ENCODE measurements around the gene SDK1.

The SDK1 gene

DNA sequence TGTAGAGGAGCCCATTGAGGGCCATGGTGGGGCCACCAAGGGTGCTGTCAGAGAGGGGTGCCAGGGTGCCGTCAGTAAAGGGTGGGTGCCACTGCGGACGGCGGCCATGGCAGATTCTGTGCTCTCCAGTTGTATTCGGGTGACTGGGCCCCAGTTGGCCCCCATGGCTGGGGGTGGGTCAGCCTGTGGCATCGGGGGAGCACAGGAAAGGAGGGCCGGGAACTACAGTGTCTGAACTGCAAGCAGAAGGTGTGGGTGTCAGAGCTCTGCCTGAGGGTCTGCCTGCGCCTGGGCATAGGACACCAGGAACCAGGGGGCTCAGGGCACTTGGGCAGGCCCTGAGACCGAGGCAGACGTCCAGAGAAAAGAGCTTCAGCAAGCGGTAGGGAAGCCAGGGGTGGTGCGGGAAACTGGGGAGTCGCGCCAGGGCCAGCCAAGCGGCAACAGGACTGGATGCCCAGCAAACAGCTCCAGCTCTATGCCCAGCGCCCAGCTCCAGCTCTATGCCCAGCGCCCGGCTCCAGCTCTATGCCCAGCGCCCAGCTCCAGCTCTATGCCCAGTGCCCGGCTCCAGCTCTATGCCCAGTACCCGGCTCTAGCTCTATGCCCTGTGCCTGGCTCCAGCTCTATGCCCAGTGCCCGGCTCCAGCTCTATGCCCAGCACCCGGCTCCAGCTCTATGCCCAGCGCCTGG lies 878.8 kb downstream of the SDK1 start:
- DNase-seq (ENCODE audit: low spot score), result no peak

DNA sequence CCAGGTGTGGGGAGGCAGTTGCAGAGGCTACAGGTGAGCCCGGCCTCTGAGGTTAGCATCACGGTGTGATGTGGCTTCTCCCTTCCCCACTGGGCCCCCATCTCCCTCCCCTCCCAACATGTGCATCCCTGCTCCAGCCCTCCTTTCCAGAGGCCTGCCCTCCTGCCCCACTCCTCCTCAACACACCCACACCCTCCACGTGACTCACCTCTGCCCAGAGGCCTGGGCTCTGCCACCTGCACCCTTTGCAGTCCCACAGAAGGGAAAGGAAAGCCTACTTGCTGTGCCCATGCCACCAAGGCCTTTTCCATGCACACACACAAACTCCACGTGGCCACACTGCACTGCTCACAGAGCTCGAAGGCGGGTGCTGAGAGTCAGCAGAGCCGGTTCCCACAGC lies 880.4 kb downstream of the SDK1 start:
- DNase-seq (ENCODE audit: low spot score), result no peak

DNA sequence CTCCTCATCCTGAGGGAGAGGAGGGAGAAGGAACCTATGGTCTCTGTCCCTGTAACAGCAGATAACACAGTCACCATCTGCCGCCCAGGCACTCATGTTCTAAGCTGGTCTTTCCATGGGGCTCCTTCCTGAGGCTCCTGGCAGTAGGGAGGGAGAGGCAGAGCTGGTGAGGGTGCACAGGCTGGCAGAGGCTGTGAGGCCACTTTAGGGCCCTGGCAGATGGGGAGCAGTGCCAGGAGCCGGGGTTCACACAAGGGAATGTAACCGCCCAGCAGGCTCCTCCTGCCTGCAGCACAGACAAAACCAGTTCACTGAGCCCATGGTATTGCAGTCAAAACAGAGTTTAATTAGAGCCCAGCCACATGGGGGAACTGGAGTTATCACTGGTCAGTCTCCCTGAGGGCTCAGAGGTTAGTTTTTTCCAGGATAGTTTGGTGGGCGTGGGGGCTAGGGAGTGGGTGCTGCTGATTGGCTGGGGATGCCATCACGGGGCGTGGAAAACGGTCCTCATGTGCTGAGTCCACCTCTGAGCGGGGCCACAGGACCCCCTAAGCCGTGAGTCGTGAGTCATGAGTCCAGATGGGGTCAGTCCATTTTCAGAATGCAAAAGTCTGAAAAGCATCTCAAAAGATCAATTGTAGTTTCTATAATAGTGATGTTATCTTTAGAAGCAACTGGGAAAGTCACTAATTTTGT lies 881.7 kb downstream of the SDK1 start:
- DNase-seq (ENCODE audit: low spot score), result no peak

DNA sequence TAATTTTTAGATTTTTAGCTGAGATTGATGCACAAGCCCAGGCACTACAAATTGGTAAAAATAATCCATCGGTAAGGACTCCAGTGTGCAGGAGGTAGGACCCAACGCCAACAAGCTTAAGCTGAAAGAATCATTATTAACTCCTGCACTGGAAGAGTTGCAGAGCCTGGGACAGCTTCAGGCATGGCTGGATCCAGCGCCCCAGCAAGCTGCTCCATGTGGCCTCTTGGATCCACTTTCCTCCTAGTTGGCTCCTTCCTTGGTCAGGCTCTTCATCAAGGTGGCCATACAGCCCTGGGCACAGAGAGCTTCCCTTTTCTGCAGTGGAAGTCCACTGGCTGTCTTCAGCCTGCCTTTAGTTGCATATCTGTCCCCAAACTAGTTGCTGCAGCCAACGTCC lies 883.6 kb downstream of the SDK1 start:
- no peak for DNase-seq (ENCODE audit: low spot score)

DNA sequence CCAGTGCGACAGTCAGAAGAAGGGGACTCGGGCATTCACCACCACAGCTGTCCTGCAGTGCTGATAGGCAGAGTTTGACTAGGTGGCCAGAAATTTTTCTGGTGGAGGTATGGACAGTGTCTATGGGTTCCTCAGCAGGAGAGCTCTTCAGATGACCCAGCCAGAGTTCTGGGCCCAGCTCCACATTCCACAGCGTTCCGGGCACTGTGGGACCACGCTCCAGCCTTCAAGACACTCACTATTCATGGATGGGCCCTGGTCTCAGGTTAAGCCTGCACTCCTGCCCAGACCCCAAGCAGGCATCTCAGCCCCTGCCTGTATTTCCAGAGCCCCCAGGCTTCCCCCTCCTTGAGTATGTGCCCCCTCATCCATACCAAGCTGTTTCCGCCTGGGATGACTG lies 884.1 kb downstream of the SDK1 start:
- DNase-seq (ENCODE audit: low spot score), result no peak

DNA sequence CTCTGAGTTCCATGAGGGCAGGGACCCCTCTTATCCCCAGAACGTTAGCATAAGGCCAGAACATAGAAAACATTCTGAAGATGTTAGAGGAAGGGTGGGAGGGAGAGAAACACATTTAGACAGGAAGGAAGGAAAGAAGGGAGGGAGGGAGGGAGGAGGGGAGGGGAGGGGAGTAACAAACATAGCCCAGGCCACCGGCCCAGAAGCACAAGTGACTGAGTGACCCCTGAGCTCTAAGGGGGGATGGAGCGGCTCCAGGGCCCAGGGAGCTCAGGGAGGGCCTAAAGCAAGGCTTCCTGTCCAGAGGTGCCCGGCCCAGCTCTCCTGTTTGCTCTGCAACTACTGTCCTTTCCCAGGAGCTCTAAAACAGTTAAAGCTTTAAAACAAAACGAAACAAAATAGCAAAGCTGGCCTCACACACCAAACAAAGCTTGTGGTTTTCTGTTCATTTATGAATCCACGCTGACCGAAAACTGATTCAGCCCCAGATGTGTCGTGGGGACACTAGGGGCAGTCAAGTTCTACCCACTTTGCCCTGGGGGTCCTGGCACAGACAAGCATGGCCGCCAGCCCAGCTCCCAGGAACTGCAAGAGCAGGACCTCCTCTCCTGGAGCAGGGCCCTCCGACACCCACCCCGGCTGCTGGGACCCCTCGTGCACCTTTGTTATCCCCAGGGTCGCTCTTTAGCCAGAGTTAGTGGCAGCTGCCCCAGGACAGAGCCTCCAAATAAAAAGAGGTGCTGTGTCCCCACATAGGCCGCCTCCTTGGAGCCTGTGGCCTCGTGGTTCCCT lies 884.9 kb downstream of the SDK1 start:
- no peak for DNase-seq (ENCODE audit: low spot score)

DNA sequence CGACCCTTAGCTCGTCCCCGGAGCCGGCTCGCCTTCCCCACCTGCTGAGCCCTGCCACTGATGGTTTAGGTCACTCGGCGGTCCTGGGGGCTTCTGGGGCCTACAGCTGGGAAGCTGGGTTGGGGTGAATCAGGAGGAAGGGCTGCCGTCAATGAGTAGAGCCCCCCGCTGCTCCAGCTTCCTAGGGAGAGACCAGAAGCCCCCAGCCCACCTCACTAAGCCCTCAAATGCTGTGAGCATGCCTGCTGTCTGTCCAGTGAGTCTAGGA lies 885.4 kb downstream of the SDK1 start:
- no peak for DNase-seq (ENCODE audit: low spot score)

DNA sequence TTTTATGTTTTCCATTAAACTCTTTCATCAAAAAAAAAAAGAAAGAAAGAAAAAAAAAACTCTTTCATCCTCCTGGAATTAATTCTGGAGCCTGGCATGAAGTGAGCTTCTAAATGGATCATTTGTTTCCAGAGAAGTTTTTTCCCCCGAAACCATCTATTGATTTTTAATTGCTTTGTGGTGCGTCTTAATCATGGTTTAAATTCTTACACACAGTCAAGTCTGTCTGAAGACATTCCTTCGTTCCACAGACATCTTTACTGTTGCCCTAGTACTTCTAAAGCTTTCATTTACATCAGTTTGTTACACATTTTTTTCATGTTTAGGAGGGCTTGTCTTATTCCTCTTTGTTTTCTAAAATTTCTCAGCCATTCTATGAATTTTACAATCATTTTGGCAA lies 887.6 kb downstream of the SDK1 start:
- DNase-seq (ENCODE audit: low spot score), result no peak

DNA sequence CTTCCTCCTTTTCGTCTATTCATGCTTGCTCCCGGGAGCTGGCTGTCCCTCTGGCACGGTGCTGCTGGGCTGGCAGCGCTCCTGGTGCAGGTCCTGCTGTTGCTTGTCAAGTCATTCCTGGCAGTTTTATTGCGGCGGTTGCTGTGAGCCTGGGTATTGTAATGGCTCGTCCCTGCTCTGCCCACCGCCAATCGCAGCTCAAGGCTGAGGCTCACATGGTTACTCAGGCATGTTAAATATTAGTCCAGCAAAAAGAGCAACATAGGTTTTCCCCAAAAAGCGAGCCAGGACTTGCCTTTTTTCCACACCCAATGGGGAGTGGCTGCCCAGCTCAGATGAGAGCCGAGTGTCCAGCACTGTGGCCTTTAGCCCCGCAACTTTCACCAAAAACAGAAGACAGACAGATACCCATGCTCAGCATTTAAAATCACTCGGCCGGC lies 888.1 kb downstream of the SDK1 start:
- DNase-seq (ENCODE audit: low spot score), result peak; percentile 59

DNA sequence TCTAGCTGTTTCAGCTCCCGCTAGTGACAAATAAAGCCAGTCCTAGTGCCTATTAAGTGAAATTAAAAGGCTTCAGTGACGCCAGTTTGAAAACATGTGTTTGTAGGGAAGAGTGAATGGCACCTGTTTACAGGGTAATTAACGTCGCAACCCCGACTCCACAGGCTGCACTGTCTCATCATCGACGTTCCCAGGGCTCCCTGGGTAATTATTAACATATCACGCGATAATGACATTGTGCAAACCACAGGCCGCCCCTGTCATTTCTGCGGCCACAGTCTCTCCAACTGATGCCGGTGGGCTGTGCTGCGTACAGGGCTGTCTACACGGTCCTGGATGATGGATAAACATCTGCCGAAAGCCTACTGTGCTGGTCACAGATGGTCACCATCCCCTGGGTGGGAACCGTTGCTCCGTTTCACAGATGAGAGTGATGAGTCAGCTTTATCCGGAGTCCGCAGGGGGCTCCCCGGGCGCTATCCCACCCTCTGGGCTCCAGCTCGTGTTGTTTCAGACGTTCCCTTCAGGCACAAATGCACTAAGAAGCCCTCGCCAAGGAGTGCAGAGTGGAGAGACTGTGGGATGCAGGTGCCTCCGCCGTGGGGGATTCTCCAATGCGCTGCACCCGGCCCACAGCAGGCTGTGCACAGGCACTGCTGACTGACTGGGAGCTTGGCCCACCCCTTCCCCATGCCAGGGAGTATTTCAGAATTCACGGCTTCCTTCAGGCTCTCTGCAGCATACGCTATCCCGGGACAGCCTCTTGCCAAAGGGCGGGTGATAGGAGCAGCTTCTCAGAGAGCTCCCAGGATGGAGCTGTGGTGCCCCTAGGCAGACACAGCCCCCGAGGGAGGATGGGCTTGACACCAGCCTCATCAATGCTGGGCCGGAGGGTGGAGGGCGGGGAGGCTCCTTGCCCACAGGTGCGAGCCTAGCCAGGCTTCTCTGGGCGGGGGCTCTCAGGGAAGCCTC lies 889.2 kb downstream of the SDK1 start:
- DNase-seq (ENCODE audit: low spot score), result no peak

DNA sequence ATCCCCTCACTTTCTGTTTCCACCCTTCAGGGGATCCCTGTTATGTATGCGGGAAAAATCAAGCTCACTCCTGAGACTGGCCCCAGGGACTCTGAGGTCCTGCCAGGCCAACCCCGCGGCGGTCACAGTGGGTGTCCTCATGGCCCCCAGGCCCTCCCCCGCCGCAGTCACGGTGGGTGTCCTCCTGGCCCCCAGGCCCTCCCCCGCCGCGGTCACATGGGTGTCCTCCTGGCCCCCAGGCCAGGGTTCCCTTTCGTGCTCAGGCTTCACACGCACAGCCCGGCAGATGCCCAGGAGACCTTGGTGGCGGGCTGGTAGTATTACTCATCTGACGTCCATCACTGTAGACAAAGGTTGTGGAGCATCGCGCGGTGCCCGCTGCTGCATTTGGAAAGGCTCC lies 890.0 kb downstream of the SDK1 start:
- DNase-seq (ENCODE audit: low spot score), result no peak

DNA sequence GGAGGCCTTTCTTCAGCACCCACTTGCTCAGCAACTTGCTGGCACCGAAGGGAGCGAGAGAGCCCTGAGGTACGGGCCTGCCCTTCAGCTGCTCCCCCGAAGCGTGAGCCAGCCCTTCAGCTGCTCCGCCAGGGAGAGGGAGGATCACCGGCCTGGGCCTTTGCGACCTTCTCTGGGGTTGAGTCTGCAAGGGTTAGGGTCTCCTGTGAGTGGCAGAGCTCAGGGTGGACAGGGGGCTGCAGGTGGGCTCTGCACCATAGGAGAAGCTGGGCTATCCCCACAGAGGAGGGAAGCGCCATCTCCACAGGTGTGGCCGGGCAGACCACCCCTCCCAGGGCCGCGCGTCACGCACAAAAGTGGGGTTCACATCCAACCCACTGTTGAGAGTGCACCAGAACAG lies 890.5 kb downstream of the SDK1 start:
- DNase-seq (ENCODE audit: low spot score), result no peak

DNA sequence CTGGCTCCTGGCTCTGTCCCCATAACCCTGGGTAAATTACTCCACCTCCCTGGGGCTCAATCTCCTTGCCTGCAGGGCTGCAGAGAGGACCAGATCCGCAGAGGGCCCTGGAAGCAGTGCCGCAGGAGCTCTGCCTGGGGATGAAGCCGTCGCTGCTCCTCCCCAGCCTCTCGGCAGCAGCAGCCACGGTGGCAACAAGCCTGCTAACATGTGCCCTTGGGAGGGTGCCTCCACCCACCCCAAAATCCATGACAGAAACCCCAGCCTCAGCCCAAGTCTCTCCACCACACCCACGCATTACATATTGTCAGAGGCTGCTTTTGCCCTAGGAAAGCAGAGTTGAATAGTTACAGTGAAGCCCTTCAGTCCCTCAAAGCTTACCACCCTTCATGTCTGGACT lies 894.6 kb downstream of the SDK1 start:
- DNase-seq (ENCODE audit: low spot score), result no peak

DNA sequence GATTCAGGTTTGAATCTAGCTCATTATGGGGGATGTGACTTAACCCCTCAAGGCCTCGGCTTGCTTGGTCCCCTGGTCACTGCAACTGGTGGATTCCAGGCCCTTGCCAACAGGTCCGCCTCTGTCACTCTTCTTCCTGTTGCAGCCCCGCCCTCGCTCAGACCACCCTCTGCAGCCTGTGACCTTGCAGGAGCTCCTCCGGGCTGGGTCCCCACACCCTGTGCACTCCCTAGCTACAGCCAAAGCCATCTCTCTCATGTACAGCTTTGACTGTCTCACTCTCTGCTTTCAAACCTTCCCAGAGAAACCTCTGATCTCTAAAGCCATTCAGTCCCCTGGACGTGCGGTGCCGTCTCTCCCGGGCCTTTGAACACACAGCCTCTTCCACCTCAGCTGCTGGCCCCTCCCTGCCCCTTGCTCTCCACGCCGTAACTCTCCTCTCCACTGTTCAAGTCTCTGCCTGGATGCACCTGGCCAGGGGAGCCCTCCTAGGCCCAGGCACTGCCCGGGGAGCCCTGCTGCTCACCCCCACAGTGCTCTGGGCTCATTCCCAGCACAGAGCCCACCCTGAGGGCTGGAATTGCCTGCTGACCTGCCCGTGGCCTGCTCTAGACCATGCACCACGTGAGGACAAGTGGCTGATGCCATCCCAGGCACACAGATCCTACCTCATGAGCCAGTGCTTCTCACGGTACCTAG lies 895.2 kb downstream of the SDK1 start:
- DNase-seq (ENCODE audit: low spot score), result no peak

DNA sequence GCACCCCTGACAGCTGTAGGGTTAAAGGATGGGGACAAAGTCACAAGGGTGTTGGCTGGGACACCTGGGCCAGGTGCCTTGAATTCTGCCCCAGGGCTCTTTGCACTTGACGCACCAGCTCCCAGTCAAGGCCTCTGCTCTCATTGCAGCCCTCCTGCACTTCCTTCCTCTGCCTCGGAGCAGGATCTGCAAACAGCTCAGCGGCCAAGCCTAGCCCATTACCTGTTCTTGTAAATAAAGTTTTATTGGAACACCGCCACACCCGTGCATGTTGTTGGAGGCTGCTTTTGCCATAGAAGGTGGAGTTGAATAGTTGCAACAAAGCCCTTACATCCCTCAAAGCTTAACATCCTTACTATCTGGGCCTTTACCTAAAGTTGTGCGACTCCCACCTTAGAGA lies 897.2 kb downstream of the SDK1 start:
- DNase-seq (ENCODE audit: low spot score), result no peak

DNA sequence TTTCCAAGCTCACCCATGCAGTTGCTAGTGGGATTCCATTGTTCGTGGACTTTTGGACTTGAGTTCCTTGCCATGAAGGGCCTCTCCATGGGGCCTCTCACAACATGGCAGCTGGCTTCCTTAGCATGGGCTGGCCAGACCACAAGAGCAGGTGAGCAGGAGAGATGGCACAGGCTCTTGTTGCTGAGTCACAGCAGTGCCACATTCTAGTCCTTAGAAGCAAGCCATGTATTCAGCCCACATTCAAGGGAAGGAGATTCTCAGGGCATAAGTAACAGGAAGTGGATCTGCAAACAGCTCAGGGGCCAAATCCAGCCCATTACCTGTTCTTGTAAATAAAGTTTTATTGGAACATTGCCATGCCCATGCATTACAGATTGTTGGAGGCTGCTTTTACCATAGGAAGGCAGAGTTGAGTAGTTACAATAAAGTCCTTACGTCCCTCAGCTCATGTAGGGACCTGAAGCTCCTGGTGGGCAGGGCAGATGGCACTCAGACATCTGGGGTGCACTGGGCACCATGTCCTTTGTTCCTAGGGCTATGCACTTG lies 899.6 kb downstream of the SDK1 start:
- DNase-seq (ENCODE audit: low spot score), result no peak

DNA sequence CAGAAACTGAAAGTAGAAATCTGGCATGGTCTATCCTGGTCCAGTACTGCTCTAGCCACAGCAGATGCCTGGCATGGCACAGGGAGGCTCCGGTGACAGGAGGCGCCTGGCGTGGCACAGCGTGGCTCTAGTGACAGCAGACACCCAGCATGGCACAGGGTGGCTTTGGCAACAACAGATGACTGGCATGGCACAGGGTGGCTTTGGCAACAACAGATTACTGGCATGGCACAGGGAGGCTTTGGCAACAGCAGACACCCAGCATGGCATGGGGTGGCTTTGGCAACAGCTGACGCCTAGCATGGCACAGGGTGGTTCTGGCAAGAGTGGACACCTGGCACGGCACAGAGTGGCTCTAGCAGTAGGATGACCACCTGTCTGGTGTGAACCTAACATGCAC lies 900.5 kb downstream of the SDK1 start:
- no peak for DNase-seq (ENCODE audit: low spot score)

DNA sequence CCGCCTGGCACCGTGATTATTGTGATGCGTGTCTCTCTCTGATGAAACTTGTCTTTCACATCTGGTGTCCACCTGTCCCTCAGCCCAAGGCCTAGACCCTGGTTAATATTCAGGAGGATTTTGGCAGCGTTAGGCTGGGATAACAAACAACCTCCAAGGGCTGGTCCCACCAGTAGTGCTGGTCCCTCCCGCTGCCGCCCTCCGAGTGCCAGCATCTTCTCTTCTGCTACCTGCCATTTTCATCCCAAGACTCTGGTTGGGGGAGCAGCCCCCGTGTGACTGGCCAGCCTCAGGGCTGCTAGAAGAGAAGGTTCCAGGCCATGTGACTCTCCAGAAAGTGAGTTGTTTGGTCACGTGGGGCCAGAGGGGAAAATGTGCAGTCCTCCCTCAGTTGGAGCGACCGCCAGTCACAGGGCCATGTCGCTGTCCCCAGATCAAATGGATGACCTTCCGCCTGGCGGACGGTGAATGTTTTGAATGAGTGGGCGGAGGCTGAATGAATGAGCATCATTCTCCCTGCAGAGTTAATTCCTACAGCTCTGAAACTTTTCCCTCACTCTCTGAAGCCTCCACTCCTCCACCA lies 901.2 kb downstream of the SDK1 start:
- DNase-seq (ENCODE audit: low spot score), result no peak

DNA sequence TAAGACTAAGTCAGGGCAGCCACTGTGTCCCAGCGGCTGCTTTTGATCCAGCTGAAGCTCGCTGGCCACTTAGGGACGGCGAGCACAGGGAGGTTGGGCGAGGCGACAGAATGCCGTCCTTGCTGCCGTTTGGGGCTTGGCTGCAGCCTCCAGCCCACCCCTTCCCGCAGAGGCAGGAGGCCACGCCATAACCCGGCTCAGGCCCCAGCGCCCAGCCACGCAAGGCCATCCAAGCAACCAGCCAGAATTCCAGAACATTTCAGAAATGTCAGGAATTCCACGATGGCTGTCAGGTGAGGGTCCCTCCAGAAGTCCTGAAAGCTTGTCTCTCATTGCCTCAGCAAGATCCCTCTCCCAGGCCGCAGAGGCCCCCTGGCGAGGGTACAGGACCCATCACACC lies 901.9 kb downstream of the SDK1 start:
- DNase-seq (ENCODE audit: low spot score), result no peak

DNA sequence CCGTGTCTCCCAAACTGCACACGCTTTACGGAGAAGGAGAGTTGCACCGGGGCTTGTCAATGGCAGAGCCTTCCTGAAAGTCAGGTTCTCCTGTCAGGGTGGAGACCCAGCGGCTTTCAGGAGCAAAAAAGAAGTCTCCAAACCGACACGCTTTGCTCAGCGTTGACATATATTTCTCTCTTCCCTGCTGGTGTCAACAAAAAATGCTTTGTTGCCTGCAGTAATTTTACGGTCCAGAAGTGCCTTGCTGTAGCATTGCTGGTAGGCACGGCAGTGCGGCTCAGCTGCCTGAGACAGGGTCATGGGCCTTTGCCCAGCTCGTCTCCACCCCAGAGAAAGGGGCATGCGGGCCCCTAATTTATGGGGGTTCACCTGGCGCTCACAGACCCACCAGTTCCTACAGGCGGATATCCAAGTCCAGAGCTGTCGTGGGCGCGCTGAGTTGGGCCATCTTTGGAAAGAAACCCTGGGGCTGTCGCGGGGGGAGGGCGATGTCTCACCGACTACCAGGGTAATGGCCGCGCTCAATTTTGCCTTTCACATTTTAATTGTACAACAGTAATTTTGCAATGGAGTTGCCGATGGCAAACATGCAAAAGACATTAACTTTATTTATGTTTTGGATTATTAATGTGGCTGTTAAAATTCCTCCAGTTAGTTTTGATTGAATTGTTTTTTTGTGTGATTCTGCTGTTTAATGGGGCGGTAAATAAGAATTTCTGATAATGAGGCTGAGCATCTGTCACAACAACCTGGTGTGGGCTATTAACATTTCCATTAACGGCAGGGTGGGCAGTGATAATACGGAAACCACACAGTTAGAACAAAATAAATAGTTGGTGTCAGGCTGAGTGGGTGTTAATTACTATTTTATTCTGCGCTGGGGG lies 902.8 kb downstream of the SDK1 start:
- no peak for DNase-seq (ENCODE audit: low spot score)

All from globus pallidus (tissue), 1 donor.